GM19238 (cell line): ENCODE results near the gene SEPTIN14.
"Not testable (repeated sequence)": the region's sequence is repeated elsewhere in the genome, so short reads cannot be mapped to it uniquely, and the experiment has no call there.

Experiments used
- DNase-seq: peaks from one replicate; pipeline ENCODE4 v3.0.0; 2011; ENCODE audit warnings: low spot score; ENCODE audit not compliant: insufficient read length

Gene SEPTIN14

DNA sequence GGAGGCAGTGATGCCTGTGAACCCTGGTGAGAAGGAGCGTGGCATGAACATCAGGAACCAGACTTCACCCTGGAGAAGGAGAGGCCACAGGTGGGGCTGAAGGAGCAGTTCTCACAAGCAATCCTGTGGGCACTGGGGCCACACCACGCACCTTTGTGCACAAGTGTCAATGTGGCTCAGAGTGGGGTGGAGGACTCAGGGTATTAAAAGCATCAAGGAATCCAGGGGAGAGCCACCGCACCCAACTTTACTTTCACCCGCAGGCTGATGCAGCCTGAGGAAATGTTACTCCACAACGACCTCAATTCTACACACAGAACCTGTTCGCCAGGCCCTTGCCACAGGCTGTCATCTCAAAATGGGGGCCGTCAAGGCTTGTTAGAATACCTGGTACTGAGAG lies 77.1 kb downstream of the SEPTIN14 start:
- not testable (repeated sequence) for DNase-seq

DNA sequence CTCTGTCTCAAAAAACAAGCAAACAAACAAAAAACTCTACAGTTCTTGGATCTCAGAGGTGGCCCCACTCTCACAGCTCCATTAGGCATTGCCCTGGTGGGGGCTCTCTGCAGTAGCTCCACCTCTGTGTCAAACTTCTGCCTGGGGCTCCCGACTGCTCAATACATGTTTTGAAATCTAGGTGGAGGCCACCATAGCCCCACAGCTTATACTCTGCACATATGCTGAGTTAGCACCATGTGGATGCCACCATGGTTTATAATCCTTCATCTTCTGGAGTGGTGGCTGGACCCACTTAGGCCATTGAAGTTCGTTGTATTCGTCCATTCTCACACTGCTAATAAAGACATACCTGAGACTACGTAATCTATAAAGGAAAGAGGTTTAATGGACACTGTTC lies 78.4 kb downstream of the SEPTIN14 start:
- DNase-seq: no peak

DNA sequence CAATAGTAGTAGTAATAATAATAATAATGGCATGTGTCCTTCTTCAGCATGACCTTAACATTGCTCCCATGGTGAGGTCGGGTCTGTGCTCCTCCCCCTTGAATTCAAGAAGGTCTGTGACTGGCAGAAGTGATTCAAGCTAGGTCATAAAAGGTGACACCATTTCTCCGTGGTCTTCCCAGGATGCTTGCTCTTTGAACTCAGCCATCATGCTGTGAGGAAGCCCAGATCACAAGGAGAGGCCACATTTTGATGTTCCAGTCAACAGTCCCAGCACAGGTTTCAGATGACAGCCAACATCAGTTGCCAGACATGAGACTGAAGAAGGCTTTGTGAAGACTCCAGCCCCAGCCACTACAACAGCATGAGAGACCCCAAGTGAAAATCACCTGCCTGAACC lies 83.9 kb downstream of the SEPTIN14 start:
- DNase-seq: no peak

DNA sequence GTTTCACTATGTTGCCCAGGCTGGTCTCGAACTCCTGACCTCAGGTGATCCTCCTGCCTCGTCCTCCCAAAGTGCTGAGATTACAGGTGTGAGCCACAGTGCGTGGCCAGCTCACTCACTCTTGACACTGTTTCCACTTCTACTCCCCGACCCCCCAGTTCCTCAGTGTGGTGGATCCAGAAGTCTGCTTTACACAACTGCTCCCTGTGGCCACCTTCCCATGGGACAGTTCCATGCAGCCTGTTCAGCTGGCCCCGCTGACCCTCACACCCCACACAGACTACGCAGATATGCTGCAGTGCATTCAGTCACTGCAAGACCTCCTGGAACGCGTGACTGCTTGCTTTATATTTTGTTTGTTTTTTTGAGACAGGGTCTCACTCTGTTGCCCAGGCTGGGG lies 86.4 kb downstream of the SEPTIN14 start:
- DNase-seq: no peak

DNA sequence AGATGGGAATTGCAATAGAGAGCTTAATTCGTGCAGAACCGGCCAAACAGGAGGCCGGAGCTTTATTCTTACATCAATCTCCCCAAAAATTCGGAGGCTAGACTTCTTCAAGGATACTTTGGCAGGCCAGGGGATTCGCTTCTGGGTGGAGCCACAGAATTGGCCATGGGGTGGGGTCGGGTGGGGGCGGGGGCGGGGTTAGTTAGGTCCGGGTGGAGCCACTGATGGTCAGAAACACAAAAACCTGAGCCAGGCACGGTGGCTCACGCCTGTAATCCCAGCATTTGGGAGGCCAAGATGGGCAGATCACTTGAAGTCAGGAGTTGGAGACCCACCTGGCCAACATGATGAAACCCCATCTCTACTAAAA lies 87.5 kb downstream of the SEPTIN14 start:
- no peak for DNase-seq

DNA sequence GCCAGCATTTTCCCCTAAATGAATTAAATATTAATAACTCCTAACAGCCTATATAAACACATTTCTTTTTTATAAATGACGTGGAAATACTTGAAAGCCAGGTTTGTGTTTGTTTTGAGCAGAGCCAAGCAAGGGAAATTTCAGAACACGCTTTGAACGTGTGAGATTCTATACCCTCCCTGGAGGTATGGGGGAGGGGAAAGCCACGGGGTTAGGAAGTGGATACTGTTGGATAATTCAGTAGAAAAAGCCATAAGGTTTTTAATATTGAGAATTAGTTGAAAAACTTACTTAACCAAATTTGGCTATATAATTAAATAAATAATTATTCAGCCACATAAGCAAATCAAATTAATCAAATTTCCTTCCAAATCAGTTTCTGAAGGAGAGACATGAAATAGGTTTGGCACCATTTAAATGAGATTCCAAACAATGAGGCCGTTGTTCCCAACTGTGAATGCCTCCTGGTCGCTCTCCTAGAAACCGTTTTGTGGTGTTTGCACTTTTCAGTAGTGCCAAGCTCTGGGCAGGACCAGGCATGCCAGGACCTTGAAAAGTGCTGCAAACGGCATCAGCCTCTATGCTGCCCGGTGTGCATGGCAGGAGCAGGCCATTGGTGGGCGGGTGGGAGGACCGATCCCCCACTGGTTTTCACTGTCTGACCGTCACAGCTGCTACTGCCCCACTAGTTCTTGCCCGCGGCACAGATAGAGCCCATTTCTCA lies 88.1 kb downstream of the SEPTIN14 start:
- no peak for DNase-seq

DNA sequence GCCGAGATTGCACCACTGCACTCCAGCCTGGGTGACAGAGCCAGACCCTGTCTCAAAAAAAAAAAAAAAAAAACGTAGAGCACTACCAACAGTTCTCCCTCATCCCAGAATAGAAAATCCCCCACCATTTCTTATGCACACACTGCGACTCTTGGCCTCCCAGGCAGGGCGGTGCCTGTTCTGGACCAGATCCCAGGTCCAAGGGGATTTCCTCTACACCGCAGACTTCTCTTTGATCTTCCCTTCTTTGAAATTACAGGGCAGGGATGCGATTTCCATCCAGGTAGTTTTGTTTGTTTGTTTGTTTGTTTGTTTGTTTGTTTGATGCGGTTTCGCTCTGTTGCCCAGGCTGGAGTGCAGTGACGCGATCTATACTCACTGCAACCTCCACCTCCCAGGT lies 91.8 kb downstream of the SEPTIN14 start:
- no peak for DNase-seq

DNA sequence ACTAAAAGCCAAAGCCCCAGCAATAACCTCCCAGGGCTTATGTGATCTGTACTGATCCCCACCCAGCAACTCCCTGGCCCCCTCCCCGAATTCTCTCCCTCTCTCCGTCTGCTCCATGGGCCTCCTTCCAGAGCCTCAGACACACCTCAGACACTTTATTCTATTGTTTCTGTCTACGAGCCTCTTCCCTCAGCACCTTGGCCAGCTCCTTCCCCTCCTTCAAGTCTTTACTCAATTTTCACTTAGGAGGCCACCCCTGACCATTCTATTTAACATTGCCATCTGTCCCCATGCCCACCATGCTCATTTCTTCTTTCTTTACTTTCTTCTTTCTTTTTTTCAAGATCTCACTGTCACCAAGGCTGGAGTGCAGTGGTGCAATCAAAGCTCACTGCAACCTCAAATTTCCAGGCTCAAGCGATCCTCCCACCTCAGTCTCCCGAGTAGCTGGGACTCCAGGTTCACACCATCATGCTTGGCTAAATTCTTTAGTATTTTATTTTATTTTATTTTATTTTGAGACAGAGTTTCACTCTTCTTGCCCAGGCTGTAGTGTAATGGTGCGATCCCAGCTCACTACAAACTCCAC lies 109.2 kb downstream of the SEPTIN14 start:
- not testable (repeated sequence) for DNase-seq

DNA sequence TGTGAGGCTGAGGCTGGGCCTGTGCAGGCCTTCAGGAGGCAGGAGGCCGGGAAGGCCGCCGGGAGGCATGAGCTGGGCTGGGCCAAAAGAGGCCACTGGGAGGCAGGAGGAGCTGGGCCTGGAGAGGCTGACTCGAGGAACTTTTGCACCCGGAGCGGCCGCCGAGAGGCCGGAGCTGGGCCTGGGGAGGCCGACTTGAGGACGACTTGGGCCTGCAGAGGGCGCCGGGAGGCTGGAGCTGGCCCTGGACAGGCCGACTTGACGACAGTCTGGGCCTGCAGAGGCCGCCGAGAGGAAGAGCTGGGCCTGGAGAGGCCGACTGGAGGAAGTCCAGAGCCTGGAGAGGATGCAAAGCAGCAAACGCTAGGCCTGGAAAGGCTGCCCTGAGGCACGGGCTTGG lies 117.8 kb downstream of the SEPTIN14 start:
- DNase-seq: not testable (repeated sequence)
